ENCODE measurements around the gene RAB3C.

RAB3C gene

GRCh38 chr5:58765058-58765457 lies 182.2 kb downstream of the RAB3C start:
- intact Hi-C loops (cut with micrococcal nuclease), result no loop called here
- Mint-ChIP-seq H3K27ac (no peak overlapping the region), H3K4me1 (ENCODE audit: low read depth) (peaks cover 3% of the 10 kb centered on the region), H3K27me3 (no peaks in the 10 kb centered on the region), H3K9me3 (no peaks in the 10 kb centered on the region), H3K36me3 (ENCODE audit: low read depth) (no peaks in the 10 kb centered on the region), H3K4me3 (no peak overlapping the region)

GRCh38 chr5:58767104-58767503 lies 184.2 kb downstream of the RAB3C start:
- H3K4me1 Mint-ChIP-seq (ENCODE audit: low read depth), result no peaks in the 10 kb centered on the region
- no peaks in the 10 kb centered on the region for H3K27me3 Mint-ChIP-seq
- H3K9me3 Mint-ChIP-seq, result no peaks in the 10 kb centered on the region
- intact Hi-C loops (cut with micrococcal nuclease), result no loop called here
- H3K27ac Mint-ChIP-seq, result no peak overlapping the region
- H3K4me3 Mint-ChIP-seq, result no peak overlapping the region
- no peaks in the 10 kb centered on the region for H3K36me3 Mint-ChIP-seq (ENCODE audit: low read depth)

- intact Hi-C loops (cut with micrococcal nuclease), result no loop called here
- H3K27me3 Mint-ChIP-seq, result peaks cover 2% of the 10 kb centered on the region
- no peak overlapping the region for H3K4me3 Mint-ChIP-seq
- H3K4me1 Mint-ChIP-seq (ENCODE audit: low read depth), result peaks cover 7% of the 10 kb centered on the region
- no peaks in the 10 kb centered on the region for H3K36me3 Mint-ChIP-seq (ENCODE audit: low read depth)
- no peaks in the 10 kb centered on the region for H3K9me3 Mint-ChIP-seq
- H3K27ac Mint-ChIP-seq, result no peak overlapping the region
These were observed 187.3 kb downstream of the RAB3C start for GRCh38 chr5:58770136-58770535.

GRCh38 chr5:58771796-58772195 lies 188.9 kb downstream of the RAB3C start:
- Mint-ChIP-seq H3K27ac (no peak overlapping the region), H3K9me3 (no peaks in the 10 kb centered on the region), H3K4me1 (ENCODE audit: low read depth) (peaks cover 18% of the 10 kb centered on the region), H3K36me3 (ENCODE audit: low read depth) (no peaks in the 10 kb centered on the region), H3K4me3 (no peak overlapping the region), H3K27me3 (peaks cover 2% of the 10 kb centered on the region)
- intact Hi-C loops (cut with micrococcal nuclease), result no loop called here

GRCh38 chr5:58773744-58774441 lies 191.0 kb downstream of the RAB3C start:
- Mint-ChIP-seq H3K36me3 (ENCODE audit: low read depth) (no peaks in the 10 kb centered on the region), H3K9me3 (no peaks in the 10 kb centered on the region), H3K4me3 (no peak overlapping the region), H3K4me1 (ENCODE audit: low read depth) (peaks cover 18% of the 10 kb centered on the region), H3K27ac (no peak overlapping the region), H3K27me3 (peaks cover 2% of the 10 kb centered on the region)
- intact Hi-C loops (cut with micrococcal nuclease), result no loop called here

- peaks cover 18% of the 10 kb centered on the region for H3K4me1 Mint-ChIP-seq (ENCODE audit: low read depth)
- no peaks in the 10 kb centered on the region for H3K9me3 Mint-ChIP-seq
- H3K27ac Mint-ChIP-seq, result no peak overlapping the region
- intact Hi-C loops (cut with micrococcal nuclease), result no loop called here
- H3K27me3 Mint-ChIP-seq, result peaks cover 2% of the 10 kb centered on the region
- no peak overlapping the region for H3K4me3 Mint-ChIP-seq
- H3K36me3 Mint-ChIP-seq (ENCODE audit: low read depth), result no peaks in the 10 kb centered on the region
These were observed 192.1 kb downstream of the RAB3C start for GRCh38 chr5:58774937-58775336.

GRCh38 chr5:58775701-58776262 lies 192.9 kb downstream of the RAB3C start:
- Mint-ChIP-seq H3K4me3 (no peak overlapping the region), H3K9me3 (no peaks in the 10 kb centered on the region), H3K4me1 (ENCODE audit: low read depth) (peaks cover 18% of the 10 kb centered on the region), H3K36me3 (ENCODE audit: low read depth) (no peaks in the 10 kb centered on the region), H3K27ac (no peak overlapping the region), H3K27me3 (peaks cover 2% of the 10 kb centered on the region)
- intact Hi-C loops (cut with micrococcal nuclease), result no loop called here

GRCh38 chr5:58776559-58776958 lies 193.7 kb downstream of the RAB3C start:
- intact Hi-C loops (cut with micrococcal nuclease), result no loop called here
- H3K27ac Mint-ChIP-seq, result no peak overlapping the region

GRCh38 chr5:58778888-58779287 lies 196.0 kb downstream of the RAB3C start:
- no peak overlapping the region for H3K27ac Mint-ChIP-seq
- H3K4me1 Mint-ChIP-seq (ENCODE audit: low read depth), result peaks cover 18% of the 10 kb centered on the region

More at GRCh38 chr5:58776559-58776958, 193.7 kb downstream of the RAB3C start:
- no peaks in the 10 kb centered on the region for H3K36me3 Mint-ChIP-seq (ENCODE audit: low read depth)
- H3K4me1 Mint-ChIP-seq (ENCODE audit: low read depth), result peaks cover 18% of the 10 kb centered on the region
- no peak overlapping the region for H3K4me3 Mint-ChIP-seq
- no peaks in the 10 kb centered on the region for H3K9me3 Mint-ChIP-seq
- peaks cover 2% of the 10 kb centered on the region for H3K27me3 Mint-ChIP-seq

GRCh38 chr5:58786035-58786434 lies 203.2 kb downstream of the RAB3C start:
- Mint-ChIP-seq H3K36me3 (ENCODE audit: low read depth) (no peaks in the 10 kb centered on the region), H3K9me3 (no peaks in the 10 kb centered on the region), H3K4me1 (ENCODE audit: low read depth) (peaks cover 11% of the 10 kb centered on the region), H3K4me3 (no peak overlapping the region), H3K27ac (no peak overlapping the region), H3K27me3 (peaks cover 5% of the 10 kb centered on the region)
- intact Hi-C loops (cut with micrococcal nuclease), result no loop called here

More at GRCh38 chr5:58778888-58779287, 196.0 kb downstream of the RAB3C start:
- no peaks in the 10 kb centered on the region for H3K27me3 Mint-ChIP-seq
- no peak overlapping the region for H3K4me3 Mint-ChIP-seq
- intact Hi-C loops (cut with micrococcal nuclease), result no loop called here
- H3K36me3 Mint-ChIP-seq (ENCODE audit: low read depth), result no peaks in the 10 kb centered on the region
- no peaks in the 10 kb centered on the region for H3K9me3 Mint-ChIP-seq

- intact Hi-C loops (cut with micrococcal nuclease), result no loop called here
- Mint-ChIP-seq H3K36me3 (ENCODE audit: low read depth) (no peaks in the 10 kb centered on the region), H3K27me3 (peaks cover 5% of the 10 kb centered on the region), H3K27ac (no peak overlapping the region), H3K4me3 (peak overlapping the region; percentile 40), H3K9me3 (no peaks in the 10 kb centered on the region), H3K4me1 (ENCODE audit: low read depth) (peaks cover 11% of the 10 kb centered on the region)
These were observed 203.9 kb downstream of the RAB3C start for GRCh38 chr5:58786711-58787303.

- peaks cover 11% of the 10 kb centered on the region for H3K4me1 Mint-ChIP-seq (ENCODE audit: low read depth)
- peaks cover 5% of the 10 kb centered on the region for H3K27me3 Mint-ChIP-seq
- intact Hi-C loops (cut with micrococcal nuclease), result no loop called here
- no peaks in the 10 kb centered on the region for H3K9me3 Mint-ChIP-seq
- no peak overlapping the region for H3K27ac Mint-ChIP-seq
- H3K36me3 Mint-ChIP-seq (ENCODE audit: low read depth), result no peaks in the 10 kb centered on the region
- H3K4me3 Mint-ChIP-seq, result no peak overlapping the region
These were observed 205.1 kb downstream of the RAB3C start for GRCh38 chr5:58787987-58788386.

- no peak overlapping the region for H3K4me3 Mint-ChIP-seq
- H3K36me3 Mint-ChIP-seq (ENCODE audit: low read depth), result no peaks in the 10 kb centered on the region
- H3K27ac Mint-ChIP-seq, result no peak overlapping the region
- H3K4me1 Mint-ChIP-seq (ENCODE audit: low read depth), result no peaks in the 10 kb centered on the region
- intact Hi-C loops (cut with micrococcal nuclease), result no loop called here
- H3K9me3 Mint-ChIP-seq, result no peaks in the 10 kb centered on the region
- no peaks in the 10 kb centered on the region for H3K27me3 Mint-ChIP-seq
These were observed 211.2 kb downstream of the RAB3C start for GRCh38 chr5:58793888-58794657.

GRCh38 chr5:58794875-58795274 lies 212.0 kb downstream of the RAB3C start:
- no peaks in the 10 kb centered on the region for H3K27me3 Mint-ChIP-seq
- H3K36me3 Mint-ChIP-seq (ENCODE audit: low read depth), result no peaks in the 10 kb centered on the region
- H3K4me1 Mint-ChIP-seq (ENCODE audit: low read depth), result no peaks in the 10 kb centered on the region
- H3K27ac Mint-ChIP-seq, result no peak overlapping the region
- no peak overlapping the region for H3K4me3 Mint-ChIP-seq
- intact Hi-C loops (cut with micrococcal nuclease), result no loop called here
- no peaks in the 10 kb centered on the region for H3K9me3 Mint-ChIP-seq

Data from dendritic cell treated with granulocyte-macrophage colony-stimulating factor and Interleukin-4, amounts not matched to agents 40 ng/mL and 50 ng/mL, for 4 days (primary cell).